GM19452 (cell line): ENCODE data around the gene ZNF580.

ENCODE experiments used
- ATAC-seq: cut with Tn5 transposase; IDR thresholded peaks from one replicate; pipeline ENCODE4 v1.9.1; 2021; ENCODE audit not compliant: unreplicated experiment

The ZNF580 gene

DNA sequence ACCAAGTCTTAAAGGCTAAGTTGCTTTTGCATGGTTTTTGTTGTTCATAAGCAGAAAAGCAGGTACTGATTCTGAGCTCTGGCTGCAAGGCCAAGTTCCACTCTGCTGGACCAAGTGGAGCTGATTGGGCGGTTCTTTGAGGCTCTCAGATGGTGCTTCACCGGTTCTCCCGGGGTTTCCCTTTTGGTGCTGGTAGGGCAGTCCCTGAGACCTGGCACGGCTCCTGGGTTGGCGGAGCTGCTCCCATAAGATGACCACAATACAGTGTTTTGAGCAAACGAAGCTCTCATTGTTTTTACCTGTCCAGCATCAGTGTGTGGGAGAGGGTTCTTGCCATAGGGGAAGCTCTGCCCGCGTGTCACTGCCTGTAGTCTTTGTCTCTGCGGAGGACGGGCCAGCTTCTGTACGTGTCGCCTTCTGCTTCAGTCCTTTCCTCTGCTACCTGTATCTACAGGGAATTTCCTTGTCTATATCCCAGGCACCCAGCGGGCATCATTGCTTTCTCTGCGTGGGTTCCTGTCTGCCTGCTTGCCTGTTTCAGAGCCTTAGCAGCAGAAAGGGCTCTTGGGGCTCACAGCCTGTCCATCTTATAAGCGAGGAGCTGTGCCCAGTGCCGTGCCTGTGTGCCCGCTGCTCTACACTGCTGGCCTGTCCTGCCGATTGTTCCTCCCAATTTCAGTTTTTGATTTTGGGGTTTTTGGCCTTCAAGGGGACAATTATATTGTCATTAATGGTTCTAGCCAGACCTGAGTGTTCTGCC is 16.4 kb downstream of the ZNF580 start:
- no peak for ATAC-seq

DNA sequence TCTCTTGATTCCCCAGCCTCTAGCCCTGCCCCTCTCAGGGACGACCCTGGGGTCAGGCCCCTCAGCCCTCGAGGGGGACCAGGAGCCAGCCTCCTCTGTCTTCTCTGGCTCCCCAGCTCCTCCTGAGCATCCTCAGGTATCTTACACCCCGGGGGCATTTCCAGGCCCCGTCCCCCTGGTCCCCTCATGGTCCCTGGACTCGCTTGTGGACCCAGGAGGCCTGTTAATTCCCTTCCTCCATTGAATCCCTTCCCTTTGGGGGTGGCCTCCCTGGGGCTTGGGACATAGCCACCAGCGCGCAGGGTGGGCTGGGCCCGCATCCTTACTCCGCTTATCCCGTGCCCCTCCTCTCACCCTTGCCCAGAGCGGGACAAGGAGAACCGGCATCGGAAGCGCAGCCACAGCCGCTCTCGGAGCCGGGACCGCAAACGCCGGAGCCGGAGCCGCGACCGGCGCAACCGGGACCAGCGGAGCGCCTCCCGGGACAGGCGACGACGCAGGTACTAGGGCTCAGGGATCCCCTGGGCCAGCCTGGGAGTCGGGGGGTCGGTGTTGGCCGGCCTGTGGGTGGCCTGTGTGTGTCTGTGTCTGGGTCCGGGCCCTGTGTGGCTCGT is 18.2 kb downstream of the ZNF580 start:
- no peak for ATAC-seq

DNA sequence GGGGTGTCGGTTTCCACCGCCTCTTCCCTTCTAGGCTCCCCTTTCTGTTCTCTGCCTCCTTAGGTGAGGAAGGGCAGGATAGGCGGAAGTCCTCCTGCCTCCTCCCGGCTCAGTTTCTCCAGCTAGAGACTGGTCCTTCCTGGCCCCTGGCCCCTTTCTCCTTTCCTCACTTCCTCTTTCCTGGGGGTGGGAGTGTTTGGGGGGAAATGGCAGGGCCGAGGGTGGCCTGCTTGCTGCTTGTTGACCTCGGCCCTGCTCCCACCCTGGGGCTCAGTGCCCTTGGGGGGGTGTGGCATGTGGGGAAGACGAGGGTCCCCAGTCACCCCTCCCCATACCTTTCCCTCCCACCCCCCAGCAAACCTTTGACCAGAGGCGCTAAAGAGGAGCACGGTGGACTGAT is 19.0 kb downstream of the ZNF580 start:
- ATAC-seq = no peak

DNA sequence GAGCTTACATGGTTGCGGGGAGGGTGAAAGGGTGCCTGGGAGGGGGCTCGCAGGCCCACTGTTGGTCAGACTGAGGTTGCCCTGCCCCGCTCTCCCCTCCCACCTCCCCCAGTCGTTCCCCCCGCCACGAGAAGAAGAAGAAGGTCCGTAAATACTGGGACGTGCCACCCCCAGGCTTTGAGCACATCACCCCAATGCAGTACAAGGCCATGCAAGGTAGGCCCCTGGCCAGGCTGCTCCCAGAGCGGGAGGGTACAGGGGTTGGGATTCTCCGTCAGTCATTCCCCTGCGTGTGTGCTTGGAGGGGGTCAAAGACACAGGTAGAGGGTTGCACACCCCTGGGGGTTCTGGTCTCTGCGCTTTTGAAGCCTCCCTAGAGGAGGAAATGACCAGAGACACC is 19.6 kb downstream of the ZNF580 start:
- no peak for ATAC-seq

DNA sequence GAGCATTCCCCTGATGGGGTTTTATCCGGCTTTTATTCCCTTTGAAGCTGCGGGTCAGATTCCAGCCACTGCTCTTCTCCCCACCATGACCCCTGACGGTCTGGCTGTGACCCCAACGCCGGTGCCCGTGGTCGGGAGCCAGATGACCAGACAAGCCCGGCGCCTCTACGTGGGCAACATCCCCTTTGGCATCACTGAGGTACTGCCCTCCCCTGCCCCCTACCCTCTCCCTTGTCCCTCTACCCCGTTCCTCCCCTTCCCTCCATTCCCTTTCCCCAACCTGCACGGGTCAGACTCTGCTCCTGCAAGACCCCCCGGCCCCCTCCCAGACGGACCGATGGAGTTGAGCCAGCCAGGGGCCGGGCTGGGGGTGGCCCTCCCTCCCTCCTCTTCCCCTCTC is 20.2 kb downstream of the ZNF580 start:
- no peak for ATAC-seq

DNA sequence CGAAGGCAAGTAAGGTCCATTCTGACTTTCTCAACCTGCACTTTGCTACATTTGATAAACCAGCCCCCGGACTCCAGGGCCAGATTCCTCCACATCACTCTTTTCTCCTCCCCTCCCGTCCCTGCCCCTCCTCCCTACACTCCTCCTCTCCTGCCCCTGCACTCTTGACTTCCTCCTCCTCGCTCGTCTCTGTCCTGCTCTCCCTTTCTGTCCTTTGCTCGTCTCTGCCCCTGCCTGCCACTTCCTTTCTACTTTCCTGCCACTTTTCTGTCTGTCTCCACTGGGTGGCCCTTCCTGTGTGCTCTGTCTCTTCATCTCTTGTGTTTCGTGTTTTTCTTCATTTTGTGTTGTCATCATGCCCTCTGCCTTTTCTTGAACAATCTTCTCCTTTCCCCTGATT is 21.0 kb downstream of the ZNF580 start:
- no peak for ATAC-seq

DNA sequence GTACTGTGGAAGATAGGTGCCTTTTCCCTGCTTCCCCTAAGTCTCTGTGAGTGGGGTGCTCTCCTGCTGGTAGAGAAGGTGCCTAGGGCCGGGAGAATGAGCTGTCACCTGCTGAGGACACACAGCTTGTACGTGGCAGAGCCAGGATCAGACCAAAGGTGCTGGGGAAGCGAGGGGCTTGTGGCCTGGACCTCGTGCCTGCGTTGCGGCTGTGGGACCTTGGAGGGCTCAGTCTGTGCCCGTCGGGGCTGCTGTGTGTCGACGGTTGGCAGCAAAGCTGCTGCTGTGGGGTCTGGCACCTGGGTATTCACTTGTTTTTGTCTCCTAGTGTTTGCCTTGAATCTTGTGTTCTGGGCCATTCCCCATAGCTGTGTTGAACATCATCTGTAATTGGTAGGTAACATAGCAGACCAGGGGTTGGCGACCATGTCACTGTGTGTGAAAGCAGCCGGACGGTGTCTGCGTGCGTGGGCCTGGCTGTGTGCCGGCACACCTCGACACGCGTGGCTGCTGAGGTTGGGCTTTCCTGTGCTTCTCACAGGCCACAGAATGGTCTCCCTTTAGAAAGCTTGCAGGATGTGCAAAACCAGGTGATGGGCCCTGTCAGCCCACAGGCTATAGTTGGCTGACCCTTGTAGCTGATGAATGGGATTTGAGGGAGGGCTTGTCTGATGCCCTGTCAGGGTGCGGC is 23.2 kb downstream of the ZNF580 start:
- ATAC-seq = no peak

DNA sequence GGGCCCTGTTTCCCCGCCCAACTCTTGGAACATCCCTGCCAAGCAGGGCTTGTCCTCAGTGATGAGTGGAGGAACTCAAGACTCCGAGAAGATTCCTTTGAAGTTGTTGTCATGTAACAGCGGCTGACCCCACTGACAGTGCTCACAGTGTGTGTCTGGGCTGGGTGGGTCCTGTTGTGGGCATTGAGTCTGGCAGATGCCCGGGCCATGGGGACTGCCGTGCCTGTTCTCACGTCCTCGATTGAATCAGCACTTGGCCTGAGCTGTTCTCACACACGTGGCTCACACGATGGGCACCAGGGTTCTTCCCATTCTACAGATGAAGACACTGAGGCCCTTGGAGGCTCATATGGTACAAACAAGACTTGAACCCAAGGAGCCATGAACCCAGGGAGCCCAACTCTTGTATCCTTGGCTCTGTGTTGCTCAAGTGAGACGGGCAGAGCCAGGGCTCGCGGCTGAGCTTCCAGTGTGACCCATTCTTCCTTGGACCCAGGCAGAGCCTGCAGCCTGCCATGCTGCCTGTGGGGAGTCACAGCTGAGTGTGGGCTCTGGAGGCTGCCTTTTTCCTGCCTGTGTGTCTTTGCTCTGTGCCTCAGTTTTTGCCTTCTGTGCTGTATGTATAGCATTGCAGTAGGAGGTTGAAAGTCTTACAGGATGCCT is 25.7 kb downstream of the ZNF580 start:
- ATAC-seq = no peak

DNA sequence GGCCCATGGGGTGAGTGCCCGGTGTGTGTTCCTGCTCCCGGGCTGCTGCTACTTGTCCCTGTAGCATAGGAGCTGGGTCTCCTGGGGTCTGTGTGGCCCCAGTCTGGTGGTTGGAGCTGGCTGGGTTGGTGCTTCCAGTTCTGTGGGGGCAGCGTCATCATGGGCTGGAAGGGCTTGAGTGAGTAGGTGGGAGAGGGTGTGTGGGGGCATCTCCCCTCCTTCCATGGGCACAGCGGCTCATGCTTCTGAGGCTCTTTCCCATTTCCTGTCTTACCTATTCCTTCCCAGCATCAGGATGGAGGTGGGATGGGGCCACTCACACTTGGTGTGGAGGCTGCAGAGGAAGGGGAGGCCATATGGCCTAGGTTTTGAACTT is 26.2 kb downstream of the ZNF580 start:
- ATAC-seq = no peak

DNA sequence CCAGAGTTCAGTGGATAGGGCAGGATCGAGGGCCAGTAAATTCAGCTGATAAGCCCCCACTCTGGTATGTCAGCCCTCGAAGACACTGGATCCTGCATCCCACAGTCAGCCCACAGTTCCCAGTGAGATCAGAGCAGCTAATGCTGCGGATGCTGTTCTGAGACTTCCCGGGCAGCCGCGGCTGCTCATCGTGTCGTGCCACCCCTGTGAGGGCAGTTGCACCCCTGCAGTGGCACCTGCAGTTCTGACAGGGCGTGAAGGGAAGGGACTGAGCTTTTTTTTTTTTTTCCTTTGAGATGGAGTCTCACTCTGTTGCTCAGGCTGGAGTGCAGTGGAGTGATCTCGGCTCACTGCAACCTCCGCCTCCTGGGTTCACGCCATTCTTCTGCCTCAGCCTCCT is 26.7 kb downstream of the ZNF580 start:
- ATAC-seq = no peak

DNA sequence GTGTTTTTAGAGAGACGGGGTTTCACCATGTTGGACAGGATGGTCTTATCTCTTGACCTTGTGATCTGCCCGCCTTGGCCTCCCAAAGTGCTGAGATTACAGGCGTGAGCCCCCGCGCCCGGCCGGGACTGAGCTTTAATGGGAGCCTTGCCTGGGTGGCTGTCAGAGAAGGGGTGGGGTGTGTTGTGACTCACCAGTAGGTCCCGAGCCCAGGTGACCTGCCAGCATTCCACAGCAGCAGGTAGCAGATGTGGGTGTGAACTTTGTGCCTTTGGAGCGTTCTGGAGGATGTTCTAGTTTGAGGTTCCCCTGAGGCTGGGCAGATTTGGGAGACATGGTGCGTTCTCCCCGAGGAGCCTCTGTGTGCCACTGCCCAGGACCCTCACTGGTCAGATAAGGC is 27.2 kb downstream of the ZNF580 start:
- no peak for ATAC-seq

DNA sequence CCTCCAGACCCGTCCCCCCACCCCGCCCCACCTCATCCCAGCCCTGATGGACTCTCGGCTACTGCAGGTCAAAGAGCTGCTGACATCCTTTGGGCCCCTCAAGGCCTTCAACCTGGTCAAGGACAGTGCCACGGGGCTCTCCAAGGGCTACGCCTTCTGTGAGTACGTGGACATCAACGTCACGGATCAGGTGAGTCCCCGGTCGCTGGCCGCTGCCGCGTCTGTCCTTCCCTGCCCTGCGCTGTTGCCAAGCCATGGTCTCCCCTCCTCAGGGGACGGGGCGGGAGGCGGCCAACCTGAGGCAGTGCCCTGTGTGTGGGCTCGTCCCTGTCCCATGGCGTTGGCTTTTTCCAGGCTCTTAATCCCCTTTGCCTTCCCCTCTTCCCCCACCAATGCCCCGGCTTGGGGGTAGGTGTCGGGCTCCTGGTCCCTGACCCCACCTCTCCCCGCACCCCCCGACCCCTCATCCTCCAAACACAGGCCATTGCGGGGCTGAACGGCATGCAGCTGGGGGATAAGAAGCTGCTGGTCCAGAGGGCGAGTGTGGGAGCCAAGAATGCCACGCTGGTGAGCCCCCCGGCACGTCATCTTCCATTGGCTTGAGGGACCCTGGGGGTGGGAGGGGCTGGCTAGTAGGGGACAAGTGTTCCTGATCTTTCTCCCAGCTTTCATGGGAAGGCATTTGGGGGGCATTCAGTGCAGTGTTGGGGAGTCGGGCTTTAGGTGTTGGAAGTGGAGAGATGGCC is 28.0 kb downstream of the ZNF580 start:
- no peak for ATAC-seq

DNA sequence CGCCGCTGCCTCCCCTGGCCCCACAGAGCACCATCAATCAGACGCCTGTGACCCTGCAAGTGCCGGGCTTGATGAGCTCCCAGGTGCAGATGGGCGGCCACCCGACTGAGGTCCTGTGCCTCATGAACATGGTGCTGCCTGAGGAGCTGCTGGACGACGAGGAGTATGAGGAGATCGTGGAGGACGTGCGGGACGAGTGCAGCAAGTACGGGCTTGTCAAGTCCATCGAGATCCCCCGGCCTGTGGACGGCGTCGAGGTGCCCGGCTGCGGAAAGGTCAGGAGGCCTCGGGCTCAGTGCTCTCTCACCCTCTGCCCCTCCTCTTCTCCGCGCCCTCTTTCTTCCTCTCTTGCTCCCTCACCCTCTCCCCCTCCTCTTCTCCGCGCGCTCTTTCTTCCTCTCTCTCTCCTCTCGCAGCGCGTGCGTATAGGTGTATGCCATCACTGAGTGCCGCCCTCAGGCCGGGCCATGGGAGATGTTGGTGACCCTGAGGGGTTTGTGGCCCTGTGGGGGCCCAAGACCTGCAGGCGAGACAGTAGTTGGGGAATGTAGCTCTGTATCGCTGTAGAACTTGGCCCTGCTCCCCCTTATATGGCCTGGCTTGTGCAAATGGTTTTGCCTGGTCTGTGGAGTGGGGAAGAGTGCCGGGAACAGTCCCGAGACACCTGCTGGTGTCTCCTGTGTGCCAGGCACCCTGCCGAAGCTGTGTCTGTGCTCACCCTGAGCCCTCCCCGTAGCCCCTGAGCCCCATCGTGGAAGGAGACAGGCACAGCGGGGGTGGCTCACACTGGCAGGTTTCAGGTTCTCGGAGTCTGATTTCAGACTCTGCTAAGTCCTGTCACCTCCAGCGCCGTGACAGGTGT is 28.8 kb downstream of the ZNF580 start:
- no peak for ATAC-seq

DNA sequence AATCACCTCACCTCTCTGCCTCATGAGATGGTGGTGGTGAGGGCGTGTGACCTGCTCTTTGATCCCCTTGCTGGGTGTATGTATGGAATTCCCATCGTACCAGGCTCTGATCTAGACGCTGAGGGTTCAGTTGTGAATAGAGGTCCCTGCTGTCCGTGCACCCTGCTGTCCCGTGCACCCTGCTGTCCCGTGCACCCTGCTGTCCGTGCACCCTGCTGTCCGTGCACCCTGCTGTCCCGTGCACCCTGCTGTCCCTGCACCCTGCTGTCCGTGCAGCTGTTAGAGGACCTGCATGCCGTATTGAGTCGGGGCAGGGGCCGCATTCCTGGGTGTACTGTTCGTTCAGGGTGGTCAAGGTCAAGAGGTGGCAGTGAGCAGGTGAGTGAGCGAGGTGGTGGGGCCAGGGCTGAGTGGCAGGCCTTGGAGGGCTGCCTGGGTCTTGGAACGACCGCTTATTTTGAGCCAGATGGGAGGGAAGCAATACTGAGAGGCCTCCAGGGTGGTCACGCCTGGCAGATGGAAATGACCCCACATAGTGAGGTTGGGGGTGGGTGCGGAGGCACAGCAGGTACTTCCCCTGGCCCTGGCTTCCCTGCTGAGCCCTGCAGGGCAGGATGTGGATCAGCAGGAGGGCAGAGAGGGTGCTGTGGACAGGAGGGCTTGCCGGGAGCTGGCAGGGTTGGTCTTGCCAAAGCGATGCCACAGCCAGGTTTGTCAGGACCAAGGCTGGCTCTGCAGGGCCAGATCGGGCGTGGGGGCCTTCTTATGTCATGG is 29.7 kb downstream of the ZNF580 start:
- ATAC-seq = no peak

DNA sequence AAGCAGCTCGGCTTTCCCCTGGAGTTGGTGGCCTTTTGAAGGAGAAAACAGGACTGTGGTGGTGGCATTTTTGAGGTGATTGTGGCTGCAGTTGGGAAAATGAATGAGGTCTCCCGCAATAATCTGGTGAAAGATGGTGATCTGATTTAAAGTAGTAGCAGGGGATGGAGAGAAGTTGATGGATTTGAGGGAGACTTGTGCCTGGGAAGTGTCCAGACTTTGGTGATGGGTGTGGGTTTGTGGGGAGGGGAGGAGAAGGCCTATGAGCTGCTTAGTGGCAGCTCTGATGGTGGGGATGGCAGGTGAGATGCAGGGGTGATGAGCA is 30.2 kb downstream of the ZNF580 start:
- ATAC-seq = no peak

DNA sequence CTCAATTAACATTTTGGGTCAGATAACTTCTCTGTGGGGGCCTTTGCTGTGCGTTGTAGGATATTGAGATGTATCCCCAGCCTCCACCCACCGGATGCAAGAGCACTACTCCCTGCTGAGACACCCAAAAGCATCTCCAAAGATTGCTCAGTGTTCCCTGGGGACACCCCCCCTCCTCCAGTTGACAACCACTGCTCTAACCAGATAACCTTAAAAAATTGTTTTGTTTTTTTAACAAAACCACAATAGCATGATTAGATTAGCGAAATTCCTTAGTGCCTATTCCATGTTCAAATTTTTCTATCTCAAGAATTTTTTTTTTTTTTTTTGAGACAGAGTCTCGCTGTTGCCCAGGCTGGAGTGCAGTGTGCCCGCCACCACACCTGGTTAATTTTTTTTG is 31.6 kb downstream of the ZNF580 start:
- no peak for ATAC-seq

DNA sequence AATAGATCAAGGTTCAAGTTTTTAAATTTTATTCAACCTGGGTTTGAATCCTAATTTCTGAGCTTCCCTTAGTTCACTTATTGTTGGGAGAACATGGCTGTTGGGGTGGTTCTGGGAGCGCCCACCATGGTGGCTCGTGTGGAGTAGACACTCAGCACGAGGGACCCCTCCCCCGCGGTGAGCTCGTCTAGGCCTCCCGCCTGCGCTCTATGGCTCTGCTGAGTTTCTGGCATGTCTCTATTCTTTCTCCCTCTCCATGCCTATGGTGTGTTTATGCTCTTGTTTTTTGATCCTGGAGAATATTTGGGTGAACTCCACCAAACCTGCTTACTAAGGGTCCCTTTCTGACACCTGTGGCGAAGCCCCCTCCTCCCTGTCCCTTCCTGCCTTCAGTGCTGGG is 32.7 kb downstream of the ZNF580 start:
- no peak for ATAC-seq

DNA sequence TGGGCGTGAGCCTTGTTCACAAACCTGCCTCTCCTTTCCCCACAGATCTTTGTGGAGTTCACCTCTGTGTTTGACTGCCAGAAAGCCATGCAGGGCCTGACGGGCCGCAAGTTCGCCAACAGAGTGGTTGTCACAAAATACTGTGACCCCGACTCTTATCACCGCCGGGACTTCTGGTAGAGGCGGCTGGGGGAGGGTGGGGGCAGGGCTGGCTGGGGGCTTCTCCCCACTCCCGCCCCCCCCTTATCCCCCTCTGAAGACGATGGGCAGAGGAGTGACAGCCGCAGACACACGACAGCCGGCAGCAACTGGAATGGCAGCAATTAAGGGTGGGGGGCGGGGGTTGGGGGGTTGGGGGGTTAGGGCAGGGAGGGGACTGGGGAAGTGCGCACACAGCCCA is 33.1 kb downstream of the ZNF580 start:
- no peak for ATAC-seq

DNA sequence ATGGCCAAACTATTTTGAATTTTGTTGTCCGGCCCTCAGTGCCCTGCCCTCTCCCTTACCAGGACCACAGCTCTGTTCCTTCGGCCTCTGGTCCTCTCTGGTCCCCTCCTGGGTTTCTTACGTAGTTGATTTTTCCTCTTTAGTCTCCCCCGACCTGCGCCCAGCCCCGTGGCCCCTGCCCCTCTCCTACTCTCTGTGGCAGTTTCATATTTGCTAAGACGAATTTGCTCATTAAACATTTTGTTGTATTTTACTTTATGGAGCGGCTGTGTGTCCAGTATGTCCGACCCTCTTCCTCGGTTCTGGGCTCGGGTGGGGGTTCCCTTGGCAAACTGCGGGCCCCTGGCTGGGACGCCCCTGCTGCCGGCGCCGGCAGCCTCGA is 33.6 kb downstream of the ZNF580 start:
- ATAC-seq = no peak
